Cerebellar nuclear complex (tissue), 1 donor: ENCODE results near the gene CDK2.
"Not testable (repeated sequence)": the region's sequence is repeated elsewhere in the genome, so short reads cannot be mapped to it uniquely, and the experiment has no call there.

ENCODE experiments used
- DNase-seq, 2 experiments: peaks; one replicate each; lab custom pipeline; 2025; lab: John Stamatoyannopoulos, UW

CDK2 gene

GRCh38 chr12:55966408-55967281 is at the start of gene CDK2:
TSS of gene CDK2 (plus strand) at chr12:55966830. CDS start at chr12:55967009, 179 bp downstream.
- DNase-seq: peak in 1 of 2 experiments; percentile 47

GRCh38 chr12:55919032-55919431 is 47.6 kb upstream of the CDK2 start:
- not testable (repeated sequence) for DNase-seq

GRCh38 chr12:55922126-55922525 is 44.5 kb upstream of the CDK2 start:
- DNase-seq: no peak

DNA sequence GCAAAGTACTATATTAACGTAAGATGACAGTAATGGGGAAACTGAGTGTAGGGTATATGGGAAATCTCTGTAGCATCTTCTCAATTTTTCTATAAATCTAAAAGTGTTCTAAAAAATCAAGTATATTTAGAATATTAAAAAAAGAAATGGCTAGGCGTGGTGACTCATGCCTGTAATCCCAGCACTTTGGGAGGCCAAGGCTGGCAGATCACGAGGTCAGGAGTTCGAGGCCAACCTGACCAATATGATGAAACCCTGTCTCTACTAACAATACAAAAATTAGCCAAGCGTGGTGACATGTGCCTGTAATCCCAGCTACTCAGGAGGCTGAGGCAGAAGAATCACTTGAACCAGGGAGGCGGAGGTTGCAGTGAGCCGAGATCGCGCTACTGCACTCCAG is 43.0 kb upstream of the CDK2 start:
- not testable (repeated sequence) for DNase-seq

DNA sequence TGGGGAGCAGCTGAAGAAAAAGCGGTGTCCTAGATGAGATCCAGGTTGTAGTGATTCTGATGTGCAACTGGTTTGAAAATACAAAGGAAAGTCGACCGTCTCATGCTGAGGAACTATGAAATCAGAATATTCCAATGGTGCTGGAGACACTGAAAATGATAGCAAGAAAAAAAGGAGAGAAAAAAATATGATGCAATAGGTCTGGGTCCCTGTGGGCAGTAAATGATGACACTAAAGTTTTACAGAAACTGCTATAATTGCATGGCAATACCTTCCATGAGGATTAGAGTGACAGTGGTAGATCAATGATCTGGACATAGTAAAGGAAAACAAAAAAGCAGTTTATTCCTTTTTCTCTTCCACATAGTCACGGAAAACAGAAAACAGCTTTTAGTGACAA is 41.3 kb upstream of the CDK2 start:
- DNase-seq: no peak

DNA sequence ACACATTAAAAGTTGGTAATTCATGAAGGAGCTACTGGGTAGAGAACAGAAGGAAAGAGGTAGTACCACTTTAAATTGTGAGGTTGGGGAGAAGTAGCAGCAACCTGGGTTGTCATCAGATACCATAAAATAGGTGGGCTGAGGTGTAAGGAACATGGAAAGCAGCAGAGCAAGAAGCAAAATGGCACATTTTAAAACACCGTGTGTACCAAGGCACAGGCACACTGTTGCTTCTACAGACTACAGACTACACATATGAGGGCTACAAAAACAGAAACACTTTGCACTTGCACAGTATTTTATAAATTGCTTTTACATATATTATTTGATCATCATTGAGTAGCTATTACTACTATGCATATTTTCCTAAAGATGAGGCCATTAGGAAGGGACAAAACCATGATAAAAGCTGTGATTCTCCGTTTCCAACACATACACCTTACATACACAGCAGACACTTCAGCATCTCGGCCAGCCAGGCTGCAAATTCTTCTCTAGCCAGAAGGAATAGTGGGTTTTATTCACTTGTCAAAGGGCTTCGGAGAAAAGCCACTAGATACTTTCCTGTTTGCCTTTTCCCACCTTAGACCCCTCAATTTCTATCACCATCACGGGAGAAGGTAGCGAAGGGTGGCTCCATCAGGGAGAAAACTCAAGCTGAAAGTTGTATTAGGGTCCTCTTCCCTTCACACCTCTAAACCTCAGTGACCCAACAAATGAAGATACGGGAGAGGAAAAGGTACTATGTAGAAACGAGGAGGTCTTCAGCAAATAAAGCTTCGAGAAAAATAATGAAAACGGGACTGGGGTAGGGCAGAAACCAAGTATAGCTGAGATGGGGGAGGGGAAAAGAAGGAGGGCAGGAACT is 40.5 kb upstream of the CDK2 start:
- no peak for DNase-seq

GRCh38 chr12:55926738-55927587 is 39.7 kb upstream of the CDK2 start:
- DNase-seq: peak; percentile 25 to 50

GRCh38 chr12:55927588-55928502 is 38.8 kb upstream of the CDK2 start, which contains the start of gene PYM1:
TSS of gene PYM1 (minus strand) at chr12:55927894. CDS start at chr12:55927761, 133 bp downstream.
- peak in 1 of 2 experiments; percentile 33 for DNase-seq

DNA sequence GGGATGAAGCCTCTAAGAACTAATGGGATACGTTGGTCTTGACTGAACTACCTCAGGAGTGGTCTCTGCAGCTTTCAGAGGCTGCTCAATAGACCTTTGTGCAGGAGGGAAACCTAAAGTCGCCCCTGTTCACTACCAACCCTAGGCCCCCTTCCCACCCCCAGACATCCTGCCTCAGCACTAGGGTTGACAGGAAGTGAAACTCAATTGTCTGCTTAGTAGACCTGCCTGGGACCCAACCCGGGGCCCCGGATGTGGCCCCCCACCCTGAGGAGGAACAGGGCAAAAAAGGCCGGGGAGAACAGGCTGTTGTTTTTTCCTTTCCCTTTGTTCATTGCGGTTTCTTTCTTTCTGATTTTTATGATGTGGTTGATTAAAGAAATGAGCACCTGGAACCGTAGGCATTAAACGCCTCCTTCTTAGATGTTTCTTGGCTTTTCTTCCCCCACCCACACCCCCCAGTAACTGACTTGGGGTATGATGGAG is 37.3 kb upstream of the CDK2 start:
- no peak for DNase-seq

DNA sequence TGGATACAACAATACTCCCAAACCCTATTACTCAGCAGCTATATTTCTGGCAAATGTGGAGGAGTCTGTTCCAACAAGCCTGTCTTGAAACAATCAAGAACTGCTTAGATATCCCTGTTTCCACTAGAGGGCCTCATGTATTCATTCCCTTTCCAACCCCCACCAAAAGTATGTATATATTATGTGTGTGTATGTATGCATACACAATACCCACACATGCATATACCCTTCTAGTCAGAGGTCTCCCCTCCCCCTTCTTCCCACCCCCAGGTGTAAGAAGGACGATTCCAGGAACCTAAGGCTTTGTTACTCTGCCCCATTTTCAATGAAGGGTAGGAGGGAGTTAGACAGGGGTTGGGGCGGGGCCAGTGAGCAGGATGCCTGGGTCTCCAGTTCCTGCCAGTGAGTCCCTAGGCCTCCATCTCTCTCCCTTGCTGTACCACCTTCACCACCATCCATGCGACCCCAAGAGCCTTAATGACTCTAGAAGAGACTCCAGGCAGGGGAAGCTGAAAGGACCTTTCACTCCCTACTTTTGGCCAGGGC is 35.8 kb upstream of the CDK2 start, which contains the start of gene DGKA:
Gene DGKA, plus strand, starts transcription at position 392 of the 546 bp plus-strand sequence. CDS start 5,342 bp downstream, outside the sequence.
- DNase-seq: no peak

- DNase-seq: no peak
Observed at GRCh38 chr12:55931317-55931779, 35.3 kb upstream of the CDK2 start.

- no peak for DNase-seq
Observed at GRCh38 chr12:55931780-55932550, 34.7 kb upstream of the CDK2 start.

DNA sequence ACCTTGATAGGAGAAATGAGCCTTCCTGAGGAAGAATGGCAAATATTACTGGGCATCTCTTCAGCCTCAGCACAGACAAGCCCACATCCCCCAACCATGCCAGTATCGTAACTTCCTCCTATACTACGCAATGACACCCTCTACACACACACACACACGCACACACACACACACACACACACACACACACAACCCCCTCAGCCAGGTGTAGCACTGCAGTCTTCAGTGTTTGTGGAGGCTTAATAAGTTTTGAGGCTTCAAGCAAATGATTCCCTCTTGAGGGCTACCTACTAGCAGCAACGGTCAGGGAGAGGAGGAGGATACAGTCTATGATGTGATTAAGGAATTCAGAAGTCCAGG is 34.1 kb upstream of the CDK2 start:
- DNase-seq: no peak

- DNase-seq: no peak
Observed at GRCh38 chr12:55933169-55933798, 33.3 kb upstream of the CDK2 start.

DNA sequence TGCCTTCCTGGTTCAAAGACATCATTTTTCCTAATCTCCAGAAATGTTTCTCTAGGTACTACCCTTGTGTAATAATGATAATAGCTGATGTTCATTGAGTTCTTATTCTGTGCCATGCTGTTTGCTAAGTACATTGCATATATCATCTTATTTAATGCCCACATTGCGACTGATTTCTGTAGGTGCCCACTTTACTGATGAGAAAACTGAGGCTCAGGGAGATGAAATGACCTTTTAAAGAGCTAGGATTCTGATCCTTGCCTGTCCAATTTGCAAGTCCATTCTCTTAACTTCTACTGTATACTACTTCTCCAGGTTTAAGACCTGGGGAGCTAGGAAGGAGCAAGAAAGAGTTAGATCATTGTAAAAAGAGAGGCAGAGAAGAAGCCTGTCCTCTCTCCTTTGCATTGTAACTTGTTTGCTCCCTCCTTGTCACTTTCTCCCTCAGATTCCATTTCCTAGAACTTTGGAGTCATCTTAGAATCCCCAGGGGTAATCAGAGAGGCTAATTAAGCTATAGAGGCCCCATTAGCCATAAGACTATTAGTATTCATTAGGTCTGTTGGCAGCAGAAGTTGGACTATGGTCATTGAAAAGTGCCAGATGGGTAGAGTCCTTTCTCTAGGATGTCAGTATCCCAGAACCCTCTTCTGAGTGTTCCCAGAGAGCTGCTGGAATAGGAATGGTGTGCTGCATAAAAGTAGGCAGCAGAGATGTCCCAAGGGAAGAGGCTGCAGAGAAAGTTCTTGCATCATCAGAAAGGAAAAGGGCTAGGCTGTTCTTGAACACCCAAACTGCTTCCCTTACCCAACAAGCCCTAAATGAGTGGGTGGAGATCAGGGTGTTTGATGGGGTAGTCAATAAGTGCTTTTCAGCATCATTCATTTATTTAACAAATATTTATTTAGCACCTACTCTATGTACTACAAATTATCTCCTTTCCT is 32.6 kb upstream of the CDK2 start:
- DNase-seq: no peak

DNA sequence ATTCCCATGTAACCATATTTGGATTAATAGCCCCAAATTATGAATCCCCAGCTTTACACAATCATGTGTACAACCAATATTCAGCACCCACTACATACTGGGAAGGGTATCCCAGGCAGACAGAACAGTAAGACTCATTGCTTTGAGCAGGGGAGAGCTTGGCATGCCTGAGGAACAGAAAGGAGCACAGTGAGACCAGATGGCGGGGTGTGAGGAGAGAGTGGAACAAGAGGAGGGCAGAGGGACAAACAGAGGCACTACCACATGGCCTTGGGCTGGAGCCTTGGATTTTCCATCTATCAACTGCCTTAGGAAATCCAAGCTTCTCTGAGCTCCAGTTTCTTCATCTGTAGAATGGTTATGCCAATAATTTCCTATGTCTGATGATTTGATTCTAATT is 31.9 kb upstream of the CDK2 start:
- no peak for DNase-seq

GRCh38 chr12:55935738-55936151 is 30.9 kb upstream of the CDK2 start:
- no peak for DNase-seq

DNA sequence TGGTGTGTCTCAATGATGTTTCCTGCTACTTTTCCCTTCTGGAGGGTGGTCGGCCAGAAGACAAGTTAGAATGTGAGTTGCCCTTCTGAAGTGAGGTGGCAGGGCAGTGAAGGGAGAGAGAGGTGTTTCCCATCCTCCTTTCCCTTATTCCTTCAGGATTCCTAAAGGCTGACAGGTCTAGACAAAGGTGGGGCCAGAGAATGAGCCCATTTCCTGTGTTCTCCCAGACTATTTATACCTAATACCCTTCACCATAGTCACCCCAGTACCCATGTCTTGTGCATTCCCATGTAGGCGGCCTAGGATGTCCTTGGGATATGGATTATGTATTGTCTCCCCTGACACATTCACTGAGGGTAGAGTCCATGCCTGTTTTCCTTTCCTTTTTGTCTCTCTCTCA is 28.6 kb upstream of the CDK2 start:
- DNase-seq: no peak
